HG03103 (cell line): ENCODE data around the gene KIF1B.
"Not testable (repeated sequence)": the region's sequence is repeated elsewhere in the genome, so short reads cannot be mapped to it uniquely, and the experiment has no call there.

Experiments used
- ATAC-seq: cut with Tn5 transposase; IDR thresholded peaks from one replicate; pipeline ENCODE4 v1.9.1; 2021; ENCODE audit warnings: low read depth; ENCODE audit not compliant: unreplicated experiment

Gene KIF1B

GRCh38 chr1:10232163-10232562 lies 21.8 kb downstream of the KIF1B start:
- ATAC-seq, result no peak

DNA sequence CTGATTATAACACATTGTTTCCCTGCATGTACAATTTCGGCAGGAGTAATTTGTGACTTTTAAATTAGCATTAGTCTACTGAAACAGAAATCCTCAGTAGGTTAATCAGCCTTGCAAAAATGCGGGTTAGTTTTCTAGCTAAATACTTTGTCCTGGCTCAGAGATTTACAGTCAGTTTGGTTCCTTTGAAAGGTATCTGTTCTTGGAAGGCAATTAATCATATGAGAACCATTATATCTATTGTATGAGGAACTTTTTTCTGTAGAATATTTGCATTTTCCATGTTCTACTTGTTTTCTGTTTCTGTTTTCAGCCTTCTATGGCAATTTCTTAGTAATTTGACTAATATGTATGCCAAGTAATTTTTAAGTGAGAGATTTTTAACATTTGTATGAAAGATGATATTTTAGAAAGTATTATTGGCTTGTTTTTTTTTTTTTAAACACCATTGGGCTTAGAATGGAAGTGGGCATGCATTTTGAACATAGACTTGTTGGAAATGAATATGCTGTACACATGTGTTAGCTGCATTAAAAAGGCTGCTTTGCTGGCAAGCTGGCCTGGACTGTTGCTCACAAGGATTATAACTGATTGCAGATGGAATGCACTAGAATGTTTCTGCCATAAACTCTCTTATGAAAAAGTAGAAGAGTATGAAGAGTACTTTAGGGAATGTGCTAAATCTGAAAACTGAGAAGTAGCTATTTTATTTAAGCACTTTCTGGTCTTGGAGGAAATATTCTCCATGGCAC lies 26.2 kb downstream of the KIF1B start:
- no peak for ATAC-seq

GRCh38 chr1:10237157-10237539 lies 26.8 kb downstream of the KIF1B start:
- no peak for ATAC-seq

DNA sequence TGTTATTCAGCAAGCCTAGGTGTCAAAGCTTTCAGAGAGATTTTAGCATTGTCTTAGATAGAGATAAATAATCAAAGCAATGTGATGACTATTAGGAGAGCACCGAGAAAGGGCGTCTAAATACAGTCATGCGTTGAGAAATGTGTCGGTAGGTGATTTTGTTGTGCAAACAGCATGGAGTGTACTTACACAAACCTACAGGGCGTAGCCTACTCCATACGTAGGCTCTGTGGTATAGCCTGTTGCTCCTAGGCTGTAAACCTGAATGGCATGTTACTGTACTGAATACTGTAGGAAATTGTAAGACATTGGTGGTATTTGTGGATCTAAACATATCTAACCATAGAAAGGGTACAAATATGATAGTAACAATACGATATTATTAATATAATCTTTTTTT lies 31.8 kb downstream of the KIF1B start:
- no peak for ATAC-seq

GRCh38 chr1:10242811-10243210 lies 32.4 kb downstream of the KIF1B start:
- no peak for ATAC-seq

- ATAC-seq, result no peak
Measured at GRCh38 chr1:10245674-10246073, 35.3 kb downstream of the KIF1B start.

DNA sequence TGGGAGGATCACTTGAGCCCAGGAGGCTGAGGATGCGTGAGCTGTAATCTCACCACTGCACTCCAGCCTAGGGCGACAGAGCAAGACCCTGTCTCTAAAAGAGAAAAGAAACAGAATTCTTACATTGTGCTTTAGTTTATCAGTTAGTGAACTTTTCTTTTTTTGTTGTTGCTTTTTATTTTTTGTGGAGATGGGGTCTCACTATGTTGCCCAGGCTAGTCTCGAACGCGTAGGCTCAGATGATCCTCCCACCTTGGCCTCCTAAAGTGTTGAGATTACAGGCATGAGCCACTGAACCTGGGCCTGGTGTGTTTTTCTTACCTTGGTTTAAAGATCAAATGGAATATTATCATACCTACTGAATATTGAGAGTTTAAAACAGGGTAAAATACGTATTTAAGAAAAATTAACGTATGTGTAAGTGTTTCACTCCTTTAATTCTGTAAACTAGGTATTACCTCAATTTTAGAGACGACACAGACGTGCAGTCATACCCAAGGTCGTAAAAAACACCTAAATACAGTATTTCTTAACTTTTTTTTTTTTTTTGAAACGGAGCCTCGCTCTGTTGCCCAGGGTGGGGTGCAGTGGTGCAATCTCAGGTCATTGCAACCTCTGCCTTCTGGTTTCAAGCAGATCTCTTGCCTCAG lies 39.6 kb downstream of the KIF1B start:
- no peak for ATAC-seq

DNA sequence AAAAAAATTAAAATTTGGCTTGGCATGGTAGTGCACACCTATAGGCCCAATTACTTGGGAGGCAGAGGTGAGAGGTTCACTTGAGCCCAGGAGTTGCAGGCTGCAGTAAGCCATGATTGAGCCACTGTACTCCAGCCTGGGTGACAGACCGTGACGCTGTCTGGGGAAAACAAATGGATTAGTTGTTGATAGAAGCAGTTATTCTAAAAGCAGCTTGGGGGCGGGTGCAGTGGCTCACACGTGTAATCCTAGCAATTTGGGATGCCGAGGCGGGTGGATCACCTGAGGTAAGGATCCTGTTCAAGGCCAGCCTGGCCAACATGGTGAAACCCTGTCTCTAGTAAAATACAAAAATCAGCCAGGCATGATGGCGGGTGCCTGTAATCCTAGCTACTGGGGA lies 40.3 kb downstream of the KIF1B start:
- ATAC-seq, result no peak

GRCh38 chr1:10251325-10252108 lies 41.1 kb downstream of the KIF1B start:
- not testable (repeated sequence) for ATAC-seq

DNA sequence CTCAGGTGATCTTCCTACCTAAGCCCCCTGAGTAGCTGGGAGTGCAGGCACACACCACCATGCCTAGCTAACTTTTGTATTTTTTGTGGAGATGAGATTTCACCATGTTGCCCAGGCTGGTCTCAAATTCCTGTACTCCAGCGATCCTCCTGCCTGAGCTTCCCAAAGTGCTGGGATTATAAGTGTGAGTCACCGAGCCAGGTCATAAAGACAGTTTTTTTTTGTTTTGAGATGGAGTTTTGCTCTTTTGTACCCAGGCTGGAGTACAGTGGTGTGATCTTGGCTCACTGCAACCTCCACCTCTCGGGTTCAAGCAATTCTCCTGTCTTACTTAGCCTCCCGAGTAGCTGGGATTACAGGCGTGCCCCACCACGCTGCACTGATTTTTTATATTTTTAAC lies 42.1 kb downstream of the KIF1B start:
- no peak for ATAC-seq

DNA sequence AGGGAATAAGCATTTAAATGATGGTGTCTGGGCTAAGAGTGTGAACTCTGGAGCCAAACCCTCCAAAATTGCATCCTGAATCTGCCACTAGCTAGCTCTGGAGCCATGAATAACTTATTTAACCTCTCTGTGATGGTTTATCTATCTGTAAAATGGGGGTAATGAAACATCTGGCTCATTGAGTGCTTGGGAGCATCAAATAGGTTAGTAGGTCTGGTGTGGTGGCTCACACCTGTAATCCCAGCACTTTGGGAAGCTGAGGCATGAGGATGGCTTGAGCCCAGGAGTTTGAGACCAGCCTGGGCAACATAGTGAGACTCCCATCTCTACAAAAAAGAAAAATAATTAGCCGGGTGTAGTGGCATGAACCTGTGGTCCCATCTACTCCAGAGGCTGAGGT lies 42.8 kb downstream of the KIF1B start:
- ATAC-seq, result no peak

- no peak for ATAC-seq
Measured at GRCh38 chr1:10253755-10254154, 43.4 kb downstream of the KIF1B start.

DNA sequence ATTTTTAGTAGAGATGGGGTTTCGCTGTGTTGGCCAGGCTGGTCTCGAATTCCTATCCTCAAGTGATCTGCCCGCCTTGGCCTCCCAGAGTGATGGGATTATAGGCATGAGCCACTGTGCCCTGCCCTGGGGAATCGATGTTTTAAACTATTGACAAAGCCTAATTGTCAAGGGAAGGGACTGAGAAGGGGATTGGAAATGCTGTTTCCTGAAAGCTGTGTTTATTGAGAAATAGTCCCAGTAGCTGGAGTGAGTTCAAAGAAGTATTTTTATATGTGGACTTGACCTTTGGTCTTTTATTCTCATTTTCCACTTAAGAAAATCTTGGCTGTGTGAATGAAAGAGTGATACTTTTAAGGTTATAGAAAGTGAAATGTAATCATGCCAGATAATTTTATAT lies 47.5 kb downstream of the KIF1B start:
- no peak for ATAC-seq

DNA sequence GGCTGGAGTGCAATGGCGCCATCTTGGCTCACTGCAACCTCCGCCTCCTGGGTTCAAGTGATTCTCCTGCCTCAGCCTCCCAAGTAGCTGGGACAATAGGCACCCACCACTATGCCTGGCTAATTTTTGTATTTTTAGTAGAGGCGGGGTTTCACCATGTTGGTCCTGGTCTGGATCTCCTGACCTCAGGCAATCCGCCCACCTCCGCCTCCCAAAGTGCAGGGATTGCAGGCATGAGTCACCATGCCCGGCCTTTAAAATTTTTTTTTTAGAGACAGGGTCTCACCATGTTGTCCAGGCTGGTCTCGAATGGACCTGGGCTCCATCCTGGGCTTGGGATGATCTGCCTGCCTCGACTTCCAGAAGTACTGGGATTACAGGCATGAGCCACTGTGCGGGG lies 49.2 kb downstream of the KIF1B start:
- ATAC-seq, result not testable (repeated sequence)

- ATAC-seq, result no peak
Measured at GRCh38 chr1:10263450-10264082, 53.2 kb downstream of the KIF1B start.

- no peak for ATAC-seq
Measured at GRCh38 chr1:10265027-10265426, 54.7 kb downstream of the KIF1B start.

DNA sequence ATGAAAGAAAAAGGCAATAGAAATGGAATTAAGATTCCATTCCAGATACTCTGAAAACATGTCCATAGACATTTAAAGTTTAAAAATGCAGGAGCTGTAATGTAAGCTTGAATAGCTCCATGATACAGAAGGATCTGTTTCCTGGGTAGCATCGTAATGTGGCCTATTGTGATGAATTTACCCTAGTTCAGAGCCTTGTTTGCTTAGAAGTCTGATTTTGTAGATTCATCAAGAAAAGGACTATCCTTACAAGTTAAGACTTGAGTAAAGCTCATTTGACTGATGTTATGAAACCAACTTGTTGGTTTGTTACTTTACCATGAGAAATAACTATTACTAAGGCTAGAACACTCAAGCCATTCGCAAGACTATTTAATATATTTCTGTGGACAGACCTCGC lies 55.5 kb downstream of the KIF1B start:
- ATAC-seq, result no peak

GRCh38 chr1:10267319-10267718 lies 56.9 kb downstream of the KIF1B start:
- no peak for ATAC-seq

DNA sequence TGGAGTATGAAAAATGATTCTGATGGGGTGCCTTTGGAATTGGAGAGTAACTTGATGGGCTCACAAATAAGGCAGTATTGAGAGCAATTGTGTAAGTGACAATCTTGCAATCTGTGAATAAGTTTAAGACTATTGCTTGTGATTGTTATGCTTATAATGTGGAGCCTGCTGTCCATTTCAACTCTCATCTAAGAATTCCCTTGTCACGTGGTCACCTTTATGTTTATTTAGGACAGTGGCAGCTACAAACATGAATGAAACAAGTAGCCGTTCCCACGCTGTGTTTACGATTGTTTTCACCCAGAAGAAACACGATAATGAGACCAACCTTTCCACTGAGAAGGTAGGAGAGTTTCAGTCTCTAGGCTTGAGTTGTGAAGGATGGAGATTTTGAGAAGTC lies 57.6 kb downstream of the KIF1B start:
- ATAC-seq, result no peak

DNA sequence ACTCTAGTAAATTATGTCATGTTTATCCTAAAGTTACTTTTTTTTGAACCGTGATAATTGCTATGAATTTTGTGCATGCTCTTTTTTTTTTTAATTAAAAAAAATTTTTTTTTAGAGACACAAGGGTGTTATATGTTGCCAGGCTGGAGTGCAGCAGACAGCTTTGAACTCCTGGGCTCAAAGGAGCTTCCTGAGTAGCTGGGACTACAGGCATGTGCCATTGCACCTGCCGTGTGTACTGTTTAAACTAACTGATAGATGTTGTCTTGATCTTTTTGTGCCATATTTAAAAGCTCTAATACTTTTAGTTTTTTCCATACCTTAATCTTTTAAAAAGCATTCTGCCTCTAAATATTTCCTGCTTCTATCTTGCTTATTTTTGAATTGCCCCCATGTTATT lies 60.7 kb downstream of the KIF1B start:
- ATAC-seq, result no peak

- no peak for ATAC-seq
Measured at GRCh38 chr1:10271869-10272268, 61.5 kb downstream of the KIF1B start.
